ENCODE results near the gene RTN1. TPM values are rescaled to one million over a fixed set of nuclear protein-coding genes. Genes with fewer than 3 reads are reported as not detected.

Gene RTN1
- polyA plus RNA-seq, 1 of the 3 experiments (the other 2 are of a cell fraction) = 1.6 TPM

DNA sequence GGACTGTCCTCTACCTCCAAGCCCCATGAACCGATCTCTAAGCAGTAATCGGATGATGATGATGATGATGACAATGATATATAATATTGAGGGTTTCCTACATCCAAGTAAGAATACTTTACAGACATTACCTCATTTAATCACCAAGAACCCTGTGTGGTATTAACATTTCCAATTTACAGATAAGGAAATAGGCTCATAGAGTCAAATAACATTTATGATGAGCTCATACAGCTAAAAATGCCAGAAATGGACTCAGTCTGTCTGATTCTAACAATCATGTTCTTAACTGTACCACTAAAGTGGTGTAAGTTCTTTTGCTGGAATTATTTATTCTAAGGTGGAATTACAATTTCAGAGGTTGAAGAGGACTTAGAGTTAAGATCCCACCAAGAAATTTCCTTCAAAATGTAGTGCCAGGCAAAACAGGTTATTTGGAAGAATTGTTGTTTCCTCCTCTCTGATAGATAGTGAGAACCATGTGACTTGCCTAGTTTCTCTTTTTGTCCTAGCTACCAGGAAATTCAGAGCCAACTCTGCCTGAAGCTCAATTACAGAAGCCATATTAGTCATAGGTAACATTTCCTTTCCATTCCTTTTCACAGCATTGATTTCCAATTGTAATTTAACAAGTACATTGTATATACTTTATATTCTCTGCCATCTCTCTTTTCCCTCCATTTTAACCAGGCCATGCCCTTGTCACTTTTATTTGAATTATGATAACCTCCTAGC, 270.2 kb downstream of the RTN1 start:
- no peak for DNase-seq
- 47% methylated on average over 2 of the region's 2 CpGs for WGBS (ENCODE audit: low lambda C conversion rate)

DNA sequence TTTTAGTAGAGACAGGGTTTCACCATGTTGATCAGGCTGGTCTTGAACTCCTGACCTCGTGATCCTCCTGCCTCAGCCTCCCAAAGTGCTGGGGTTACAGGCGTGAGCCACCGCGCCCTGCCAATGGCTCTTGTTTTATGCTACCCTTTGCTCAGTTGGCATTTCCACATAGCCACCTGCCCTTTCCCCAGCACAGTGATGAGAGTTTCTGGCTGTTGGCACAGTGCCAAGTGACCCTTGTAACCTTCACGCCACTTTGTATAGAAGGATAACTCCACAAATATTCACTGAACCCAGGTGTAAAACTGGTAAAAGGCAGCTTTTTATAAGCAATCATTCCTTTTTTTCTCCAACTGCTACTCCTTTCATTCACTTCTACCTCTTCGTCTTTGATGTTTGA, 275.5 kb downstream of the RTN1 start:
- Histone ChIP-seq H3K4me2 (no peak overlapping the region), H3K9me2 (no peaks in the 10 kb centered on the region), H3F3A (replicated peaks; ENCODE audit: insufficient read depth) (no peaks in the 10 kb centered on the region), H3K9ac (no peak overlapping the region), H3K27ac (ENCODE audit: low read depth in 2 of 2, low read length in 1 of 2) (no peak overlapping the region), H3K9me3 (no peaks in the 10 kb centered on the region), H2AFZ (ENCODE audit: low read depth) (no peak overlapping the region), H3K79me2 (ENCODE audit: insufficient read depth) (no peaks in the 10 kb centered on the region), H4K20me1 (ENCODE audit: insufficient read depth) (no peaks in the 10 kb centered on the region), H3K27me3 (ENCODE audit: insufficient read depth) (no peaks in the 10 kb centered on the region), H3K36me3 (replicated peaks in 1 of 2; ENCODE audit: control insufficient read depth in 1 of 2, insufficient read depth in 2 of 2, low read length in 1 of 2) (peaks cover 0 to 3% of the 10 kb centered on the region in 2 experiments), H3K4me3 (ENCODE audit: low read depth in 2 of 2, low read length in 1 of 2) (no peak overlapping the region), H3K4me1 (ENCODE audit: control insufficient read depth in 1 of 2, insufficient read depth in 2 of 2, low read depth in 1 of 2, low read length in 1 of 2) (no peaks in the 10 kb centered on the region)
- POLR2A ChIA-PET = no interaction called here
- peak; percentile 43 for TF ChIP-seq NFIC (IDR thresholded peaks at IDR 0.05; ENCODE audit: borderline replicate concordance)
- TF ChIP-seq FOXM1 (IDR thresholded peaks at IDR 0.05; ENCODE audit: low read depth) = no peak
- CTCF ChIA-PET = interaction anchor here (1.3 to 8.7 kb wide), 2 partner anchors 18 to 87 kb away, joined by 5 to 73 read pairs; partner anchors contain the start of gene CCDC175
- no peak for DNase-seq
- WGBS (ENCODE audit: low lambda C conversion rate) = 85% methylated on average over 6 of the region's 6 CpGs

More for the DNA sequence above, 270.2 kb downstream of the RTN1 start:
- no peak overlapping the region for H3K27ac ChIP-seq (ENCODE audit: low read depth in 2 of 2, low read length in 1 of 2)
- no peaks in the 10 kb centered on the region for H3K9me3 ChIP-seq
- TF ChIP-seq RFX5 (IDR thresholded peaks at IDR 0.05; ENCODE audit: low read length) = no peak
- TF ChIP-seq EP300 (IDR thresholded peaks at IDR 0.05; ENCODE audit: borderline replicate concordance in 1 of 2, low read depth in 1 of 2, low read length in 1 of 2) = no peak
- TF ChIP-seq EZH2phosphoT487 (IDR thresholded peaks at IDR 0.05; ENCODE audit: borderline replicate concordance, low read depth) = no peak
- TF ChIP-seq, protein P1, sequence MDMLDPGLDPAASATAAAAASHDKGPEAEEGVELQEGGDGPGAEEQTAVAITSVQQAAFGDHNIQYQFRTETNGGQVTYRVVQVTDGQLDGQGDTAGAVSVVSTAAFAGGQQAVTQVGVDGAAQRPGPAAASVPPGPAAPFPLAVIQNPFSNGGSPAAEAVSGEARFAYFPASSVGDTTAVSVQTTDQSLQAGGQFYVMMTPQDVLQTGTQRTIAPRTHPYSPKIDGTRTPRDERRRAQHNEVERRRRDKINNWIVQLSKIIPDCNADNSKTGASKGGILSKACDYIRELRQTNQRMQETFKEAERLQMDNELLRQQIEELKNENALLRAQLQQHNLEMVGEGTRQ (IDR thresholded peaks at IDR 0.05; ENCODE audit: borderline replicate concordance, low read depth, low read length) = no peak
- TF ChIP-seq, protein P2, sequence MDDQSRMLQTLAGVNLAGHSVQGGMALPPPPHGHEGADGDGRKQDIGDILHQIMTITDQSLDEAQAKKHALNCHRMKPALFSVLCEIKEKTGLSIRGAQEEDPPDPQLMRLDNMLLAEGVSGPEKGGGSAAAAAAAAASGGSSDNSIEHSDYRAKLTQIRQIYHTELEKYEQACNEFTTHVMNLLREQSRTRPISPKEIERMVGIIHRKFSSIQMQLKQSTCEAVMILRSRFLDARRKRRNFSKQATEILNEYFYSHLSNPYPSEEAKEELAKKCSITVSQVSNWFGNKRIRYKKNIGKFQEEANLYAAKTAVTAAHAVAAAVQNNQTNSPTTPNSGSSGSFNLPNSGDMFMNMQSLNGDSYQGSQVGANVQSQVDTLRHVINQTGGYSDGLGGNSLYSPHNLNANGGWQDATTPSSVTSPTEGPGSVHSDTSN (IDR thresholded peaks at IDR 0.05) = no peak
- H3K9me2 ChIP-seq = no peaks in the 10 kb centered on the region
- CTCF ChIA-PET = interaction anchor here (0.9 to 3.4 kb wide), 3 partner anchors 24 to 93 kb away, joined by 5 to 15 read pairs (median 5); partner anchors contain the start of gene CCDC175
- no peak overlapping the region for H3K4me3 ChIP-seq (ENCODE audit: low read depth in 2 of 2, low read length in 1 of 2)
- no peaks in the 10 kb centered on the region for H3K27me3 ChIP-seq (ENCODE audit: insufficient read depth)
- H2AFZ ChIP-seq (ENCODE audit: low read depth) = no peak overlapping the region
- H3K4me2 ChIP-seq = no peak overlapping the region
- no peaks in the 10 kb centered on the region for H3F3A ChIP-seq (replicated peaks; ENCODE audit: insufficient read depth)
- POLR2A ChIA-PET = no interaction called here
- no peaks in the 10 kb centered on the region for H3K4me1 ChIP-seq (ENCODE audit: control insufficient read depth in 1 of 2, insufficient read depth in 2 of 2, low read depth in 1 of 2, low read length in 1 of 2)
- no peak overlapping the region for H3K9ac ChIP-seq
- no peaks in the 10 kb centered on the region for H4K20me1 ChIP-seq (ENCODE audit: insufficient read depth)
- peaks cover 0 to 17% of the 10 kb centered on the region in 2 experiments for H3K36me3 ChIP-seq (replicated peaks in 1 of 2; ENCODE audit: control insufficient read depth in 1 of 2, insufficient read depth in 2 of 2, low read length in 1 of 2)
- no peaks in the 10 kb centered on the region for H3K79me2 ChIP-seq (ENCODE audit: insufficient read depth)
